Measurements from ENCODE around the gene ARHGAP6.
"Not testable (repeated sequence)": the region's sequence is repeated elsewhere in the genome, so short reads cannot be mapped to it uniquely, and the experiment has no call there.

Gene ARHGAP6

GRCh38 chrX:11504234-11504633, 161.5 kb downstream of the ARHGAP6 start:
- no peak for DNase-seq (ENCODE audit: extremely low read depth, insufficient read length)
- Histone ChIP-seq H3K36me3 (ENCODE audit: control insufficient read depth, insufficient read depth, low read length) (no peaks in the 10 kb centered on the region), H3K4me3 (replicated peaks; ENCODE audit: low read depth, low read length) (no peak overlapping the region), H3K27me3 (replicated peaks; ENCODE audit: control insufficient read depth, insufficient read depth, low read length) (no peaks in the 10 kb centered on the region)
- TF ChIP-seq, protein P1, sequence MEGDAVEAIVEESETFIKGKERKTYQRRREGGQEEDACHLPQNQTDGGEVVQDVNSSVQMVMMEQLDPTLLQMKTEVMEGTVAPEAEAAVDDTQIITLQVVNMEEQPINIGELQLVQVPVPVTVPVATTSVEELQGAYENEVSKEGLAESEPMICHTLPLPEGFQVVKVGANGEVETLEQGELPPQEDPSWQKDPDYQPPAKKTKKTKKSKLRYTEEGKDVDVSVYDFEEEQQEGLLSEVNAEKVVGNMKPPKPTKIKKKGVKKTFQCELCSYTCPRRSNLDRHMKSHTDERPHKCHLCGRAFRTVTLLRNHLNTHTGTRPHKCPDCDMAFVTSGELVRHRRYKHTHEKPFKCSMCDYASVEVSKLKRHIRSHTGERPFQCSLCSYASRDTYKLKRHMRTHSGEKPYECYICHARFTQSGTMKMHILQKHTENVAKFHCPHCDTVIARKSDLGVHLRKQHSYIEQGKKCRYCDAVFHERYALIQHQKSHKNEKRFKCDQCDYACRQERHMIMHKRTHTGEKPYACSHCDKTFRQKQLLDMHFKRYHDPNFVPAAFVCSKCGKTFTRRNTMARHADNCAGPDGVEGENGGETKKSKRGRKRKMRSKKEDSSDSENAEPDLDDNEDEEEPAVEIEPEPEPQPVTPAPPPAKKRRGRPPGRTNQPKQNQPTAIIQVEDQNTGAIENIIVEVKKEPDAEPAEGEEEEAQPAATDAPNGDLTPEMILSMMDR (IDR thresholded peaks at IDR 0.05; ENCODE audit: insufficient read depth, low read length, poor library complexity, severe bottlenecking), result no peak

DNA sequence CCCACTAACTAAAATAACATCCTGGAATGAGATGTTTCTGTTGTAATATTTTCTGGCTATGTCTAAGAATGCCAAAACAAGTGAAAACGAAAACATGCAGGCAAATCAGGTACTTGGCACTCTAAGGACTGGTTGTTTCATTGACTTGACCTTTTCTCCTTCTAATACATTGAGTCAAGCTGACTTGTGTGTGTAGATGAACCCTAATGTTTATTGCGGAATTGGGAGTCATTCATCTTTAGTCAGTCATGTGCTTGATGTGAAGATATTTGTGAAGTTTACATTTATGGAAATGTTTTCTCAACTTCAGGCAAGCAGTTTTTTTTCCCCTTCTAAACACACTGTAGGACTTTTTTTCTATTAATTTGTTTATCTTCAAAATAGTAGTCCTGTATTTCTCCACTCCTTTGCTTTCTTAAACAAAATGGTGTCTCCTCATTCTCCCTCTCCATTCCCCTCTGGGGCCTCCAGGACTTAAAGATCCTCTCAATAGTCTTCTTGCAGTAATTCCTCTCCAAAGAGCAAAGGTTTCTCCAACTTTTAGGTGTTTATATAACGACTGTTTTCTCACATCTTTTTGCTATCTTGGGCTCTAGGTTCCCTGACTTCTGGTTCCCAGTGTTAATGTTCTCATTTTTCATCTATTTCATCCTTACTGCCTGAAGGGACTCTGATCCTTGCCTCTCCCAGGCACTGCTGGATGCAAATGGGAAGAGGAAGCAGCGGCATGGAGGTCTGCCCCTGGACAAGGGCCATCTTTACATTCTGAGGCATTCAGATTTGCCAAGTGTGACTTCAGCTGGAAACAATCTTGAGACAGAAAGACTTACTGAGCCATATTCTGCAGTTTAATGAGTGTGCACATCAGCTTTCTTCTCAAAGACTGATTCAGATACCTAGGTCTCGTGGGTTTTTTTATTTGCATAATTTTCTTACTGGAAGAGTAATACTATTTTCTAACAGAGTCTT, 166.4 kb downstream of the ARHGAP6 start:
- H3K36me3 ChIP-seq (ENCODE audit: control insufficient read depth, insufficient read depth, low read length), result no peaks in the 10 kb centered on the region
- no peak overlapping the region for H3K4me3 ChIP-seq (replicated peaks; ENCODE audit: low read depth, low read length)
- no peaks in the 10 kb centered on the region for H3K27me3 ChIP-seq (replicated peaks; ENCODE audit: control insufficient read depth, insufficient read depth, low read length)
- TF ChIP-seq, protein P1 (IDR thresholded peaks at IDR 0.05; ENCODE audit: insufficient read depth, low read length, poor library complexity, severe bottlenecking), result no peak
- DNase-seq (ENCODE audit: extremely low read depth, insufficient read length), result no peak

DNA sequence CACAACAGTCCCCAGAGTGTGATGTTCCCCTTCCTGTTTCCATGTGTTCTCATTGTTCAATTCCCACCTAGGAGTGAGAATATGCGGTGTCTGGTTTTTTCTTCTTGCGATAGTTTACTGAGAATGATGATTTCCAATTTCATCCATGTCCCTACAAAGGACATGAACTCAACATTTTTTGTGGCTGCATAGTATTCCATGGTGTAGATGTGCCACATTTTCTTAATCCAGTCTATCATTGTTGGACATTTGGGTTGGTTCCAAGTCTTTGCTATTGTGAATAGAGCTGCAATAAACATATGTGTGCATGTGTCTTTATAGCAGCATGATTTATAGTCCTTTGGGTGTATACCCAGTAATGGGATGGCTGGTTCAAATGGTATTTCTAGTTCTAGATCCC, 174.3 kb downstream of the ARHGAP6 start:
- H3K4me3 ChIP-seq (replicated peaks; ENCODE audit: low read depth, low read length); H3K36me3 ChIP-seq (ENCODE audit: control insufficient read depth, insufficient read depth, low read length); H3K27me3 ChIP-seq (replicated peaks; ENCODE audit: control insufficient read depth, insufficient read depth, low read length); DNase-seq (ENCODE audit: extremely low read depth, insufficient read length): not testable (repeated sequence)

DNA sequence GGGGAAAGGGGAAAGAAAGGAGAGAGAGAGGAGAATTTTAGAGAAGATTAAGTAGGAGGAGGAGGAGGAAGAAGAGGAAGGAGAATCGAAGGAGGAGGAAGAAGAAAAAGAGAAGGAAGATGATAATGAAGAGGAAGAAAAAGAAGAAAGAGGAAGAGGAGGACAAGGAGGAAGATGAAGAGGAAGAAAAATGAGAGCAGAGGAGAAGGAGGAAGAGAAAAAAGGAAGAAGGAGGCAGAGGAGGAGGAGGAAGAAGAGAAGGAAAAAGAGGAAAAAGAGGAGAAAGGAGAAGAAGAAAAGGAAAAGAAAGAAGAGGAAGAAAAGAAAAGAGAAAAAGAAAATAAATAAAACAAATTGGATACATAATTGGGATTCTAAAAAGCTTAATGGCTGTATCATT, 181.4 kb downstream of the ARHGAP6 start:
- H3K36me3 ChIP-seq (ENCODE audit: control insufficient read depth, insufficient read depth, low read length), result no peaks in the 10 kb centered on the region
- DNase-seq (ENCODE audit: extremely low read depth, insufficient read length), result no peak
- no peak overlapping the region for H3K4me3 ChIP-seq (replicated peaks; ENCODE audit: low read depth, low read length)
- H3K27me3 ChIP-seq (replicated peaks; ENCODE audit: control insufficient read depth, insufficient read depth, low read length), result no peaks in the 10 kb centered on the region; the same call in 1 of the 2 replicates
- TF ChIP-seq, protein P1 (IDR thresholded peaks at IDR 0.05; ENCODE audit: insufficient read depth, low read length, poor library complexity, severe bottlenecking), result no peak

- H3K36me3 ChIP-seq (ENCODE audit: control insufficient read depth, insufficient read depth, low read length), result no peaks in the 10 kb centered on the region
- TF ChIP-seq, protein P1 (IDR thresholded peaks at IDR 0.05; ENCODE audit: insufficient read depth, low read length, poor library complexity, severe bottlenecking), result no peak
These were observed 184.7 kb downstream of the ARHGAP6 start for GRCh38 chrX:11481035-11481434.

GRCh38 chrX:11480626-11481025, 185.1 kb downstream of the ARHGAP6 start:
- Histone ChIP-seq H3K27me3 (replicated peaks; ENCODE audit: control insufficient read depth, insufficient read depth, low read length) (no peaks in the 10 kb centered on the region; the same call in 1 of the 2 replicates), H3K36me3 (ENCODE audit: control insufficient read depth, insufficient read depth, low read length) (no peaks in the 10 kb centered on the region), H3K4me3 (replicated peaks; ENCODE audit: low read depth, low read length) (no peak overlapping the region)
- TF ChIP-seq, protein P1 (IDR thresholded peaks at IDR 0.05; ENCODE audit: insufficient read depth, low read length, poor library complexity, severe bottlenecking), result no peak
- no peak for DNase-seq (ENCODE audit: extremely low read depth, insufficient read length)

More at GRCh38 chrX:11481035-11481434, 184.7 kb downstream of the ARHGAP6 start:
- no peaks in the 10 kb centered on the region; the same call in 1 of the 2 replicates for H3K27me3 ChIP-seq (replicated peaks; ENCODE audit: control insufficient read depth, insufficient read depth, low read length)
- no peak for DNase-seq (ENCODE audit: extremely low read depth, insufficient read length)
- no peak overlapping the region for H3K4me3 ChIP-seq (replicated peaks; ENCODE audit: low read depth, low read length)

All from GM06990 (cell line).